K562 (cell line): ENCODE data around the gene TRIM26. TPM values are rescaled to one million over a fixed set of nuclear protein-coding genes. Genes with fewer than 3 reads are reported as not detected.

ENCODE experiments used
- CREBBP ChIP-seq: IDR thresholded peaks from one replicate; pipeline ENCODE4 v1.6.1; 2012; ENCODE audit warnings: low read depth, mild to moderate bottlenecking, control low read depth, inconsistent platforms, low read length
- GABPB1 ChIP-seq: sonication (generic); formaldehyde crosslinking; IDR thresholded peaks from 2 replicates; pipeline ENCODE4 v1.8.0; 2022; ENCODE audit warnings: mild to moderate bottlenecking, missing genetic modification reagents
- RFX5 ChIP-seq: IDR thresholded peaks from 2 replicates; pipeline ENCODE4 v1.6.1; 2011; ENCODE audit warnings: low read depth, mild to moderate bottlenecking, improper control_type of control experiment, low read length
- TRIM24 ChIP-seq, 2 experiments: fragments of 450-650 bp; IDR thresholded peaks; 2 replicates each; pipeline ENCODE4 v1.6.1; 2016
- ZNF766 ChIP-seq: fragments of 200-800 bp; sonication (Bioruptor generic); conservative IDR thresholded peaks from 2 replicates; pipeline ENCODE4 v1.6.1; 2016; ENCODE audit warnings: missing genetic modification characterization, missing compliant biosample characterization
- polyA plus RNA-seq, 8 experiments: library from polyadenylated mRNA; depleted of rRNA in 4 of 8; stranded (reverse) in 5 of 8; unstranded in 3 of 8; fragments of >200 nt; fragmentation: Nextera tagmentation in 2 of 8; fragmentation: Illumina TruSeq in 1 of 8; extraction: Ambion mirVana in 2 of 8; extraction: Trizol in 1 of 8; gene quantifications; 2 replicates each; pipeline versions ENCODE4 v1.2.1 to v1.2.3, GENCODE V29; 2011 to 2014; ENCODE audit warnings: inconsistent platforms in 1 of 8, missing spikeins in 1 of 8
- total RNA-seq, 7 experiments: library from RNA; depleted of rRNA in 6 of 7; stranded (reverse); fragments of >200 nt in 6 of 7; fragmentation: Illumina TruSeq in 2 of 7; extraction: Trizol in 2 of 7; gene quantifications; 2 replicates each; pipeline versions ENCODE4 v1.2.1 to v1.2.3, GENCODE V29; 2011 to 2021; ENCODE audit warnings: low replicate concordance in 1 of 7
- TF ChIP-seq, protein P1 (sequence below), 2 experiments: fragments of 450-650 bp in 1 of 2; sonication (generic) in 1 of 2; formaldehyde crosslinking in 1 of 2; IDR thresholded peaks; 2 replicates each; pipeline versions ENCODE4 v1.7.1 to v1.9.0; 2016 to 2022; ENCODE audit warnings: inconsistent platforms in 1 of 2, mild to moderate bottlenecking in 1 of 2, missing genetic modification reagents in 1 of 2
- TF ChIP-seq, protein P2 (sequence below), 3 experiments: IDR thresholded peaks in 2 of 3; conservative IDR thresholded peaks in 1 of 3; 2 replicates each; pipeline ENCODE4 v1.5.1; 2011 to 2012; ENCODE audit warnings: low read length in 3 of 3, mild to moderate bottlenecking in 3 of 3, control low read depth in 2 of 3, improper control_type of control experiment in 1 of 3, inconsistent platforms in 1 of 3, low read depth in 1 of 3, mixed read lengths in 1 of 3, moderate library complexity in 1 of 3; ENCODE audit not compliant: insufficient read depth in 2 of 3
- TF ChIP-seq, protein P3 (sequence below): fragments of 450-650 bp; IDR thresholded peaks from 2 replicates; pipeline ENCODE4 v1.6.1; 2017; ENCODE audit warnings: mild to moderate bottlenecking, moderate library complexity
- TF ChIP-seq, protein P4 (sequence below): fragments of 200-800 bp; sonication (Bioruptor generic); IDR thresholded peaks from 2 replicates; pipeline ENCODE4 v1.6.1; 2016; ENCODE audit warnings: missing genetic modification characterization, missing compliant biosample characterization

Gene TRIM26
- total and polyA plus RNA-seq, 9 of the 15 experiments (the other 6 are each of a cell fraction or from before 2014, with no cell fraction given): 0.80 to 5.0 (median 2.8) TPM

DNA sequence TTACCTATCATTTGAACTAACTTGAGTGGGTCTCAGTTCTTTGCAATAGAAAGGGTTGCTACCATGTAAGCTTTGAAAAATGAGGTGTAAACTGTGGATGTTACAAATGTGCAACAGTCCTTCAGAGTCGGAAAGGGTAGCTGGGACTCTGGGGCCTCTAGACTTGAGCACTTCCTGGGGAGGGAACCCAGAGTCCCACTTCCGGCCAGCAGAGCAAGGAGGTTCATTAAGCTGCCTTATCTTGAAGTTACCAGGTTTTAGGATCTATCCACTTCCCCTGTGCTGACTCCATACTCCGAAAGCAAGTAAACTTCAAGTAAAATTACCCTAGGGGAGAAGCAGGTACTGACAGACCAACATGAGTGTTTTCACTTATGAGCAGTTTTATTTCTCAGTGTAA lies 61.6 kb downstream of the TRIM26 start (continued):
- TF ChIP-seq, protein P1, sequence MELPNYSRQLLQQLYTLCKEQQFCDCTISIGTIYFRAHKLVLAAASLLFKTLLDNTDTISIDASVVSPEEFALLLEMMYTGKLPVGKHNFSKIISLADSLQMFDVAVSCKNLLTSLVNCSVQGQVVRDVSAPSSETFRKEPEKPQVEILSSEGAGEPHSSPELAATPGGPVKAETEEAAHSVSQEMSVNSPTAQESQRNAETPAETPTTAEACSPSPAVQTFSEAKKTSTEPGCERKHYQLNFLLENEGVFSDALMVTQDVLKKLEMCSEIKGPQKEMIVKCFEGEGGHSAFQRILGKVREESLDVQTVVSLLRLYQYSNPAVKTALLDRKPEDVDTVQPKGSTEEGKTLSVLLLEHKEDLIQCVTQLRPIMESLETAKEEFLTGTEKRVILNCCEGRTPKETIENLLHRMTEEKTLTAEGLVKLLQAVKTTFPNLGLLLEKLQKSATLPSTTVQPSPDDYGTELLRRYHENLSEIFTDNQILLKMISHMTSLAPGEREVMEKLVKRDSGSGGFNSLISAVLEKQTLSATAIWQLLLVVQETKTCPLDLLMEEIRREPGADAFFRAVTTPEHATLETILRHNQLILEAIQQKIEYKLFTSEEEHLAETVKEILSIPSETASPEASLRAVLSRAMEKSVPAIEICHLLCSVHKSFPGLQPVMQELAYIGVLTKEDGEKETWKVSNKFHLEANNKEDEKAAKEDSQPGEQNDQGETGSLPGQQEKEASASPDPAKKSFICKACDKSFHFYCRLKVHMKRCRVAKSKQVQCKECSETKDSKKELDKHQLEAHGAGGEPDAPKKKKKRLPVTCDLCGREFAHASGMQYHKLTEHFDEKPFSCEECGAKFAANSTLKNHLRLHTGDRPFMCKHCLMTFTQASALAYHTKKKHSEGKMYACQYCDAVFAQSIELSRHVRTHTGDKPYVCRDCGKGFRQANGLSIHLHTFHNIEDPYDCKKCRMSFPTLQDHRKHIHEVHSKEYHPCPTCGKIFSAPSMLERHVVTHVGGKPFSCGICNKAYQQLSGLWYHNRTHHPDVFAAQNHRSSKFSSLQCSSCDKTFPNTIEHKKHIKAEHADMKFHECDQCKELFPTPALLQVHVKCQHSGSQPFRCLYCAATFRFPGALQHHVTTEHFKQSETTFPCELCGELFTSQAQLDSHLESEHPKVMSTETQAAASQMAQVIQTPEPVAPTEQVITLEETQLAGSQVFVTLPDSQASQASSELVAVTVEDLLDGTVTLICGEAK (IDR thresholded peaks at IDR 0.05): peak; percentile 93
- TF ChIP-seq, protein P1 (CRISPR knock-in tag; IDR thresholded peaks at IDR 0.05): no peak
- TF ChIP-seq, protein P2, sequence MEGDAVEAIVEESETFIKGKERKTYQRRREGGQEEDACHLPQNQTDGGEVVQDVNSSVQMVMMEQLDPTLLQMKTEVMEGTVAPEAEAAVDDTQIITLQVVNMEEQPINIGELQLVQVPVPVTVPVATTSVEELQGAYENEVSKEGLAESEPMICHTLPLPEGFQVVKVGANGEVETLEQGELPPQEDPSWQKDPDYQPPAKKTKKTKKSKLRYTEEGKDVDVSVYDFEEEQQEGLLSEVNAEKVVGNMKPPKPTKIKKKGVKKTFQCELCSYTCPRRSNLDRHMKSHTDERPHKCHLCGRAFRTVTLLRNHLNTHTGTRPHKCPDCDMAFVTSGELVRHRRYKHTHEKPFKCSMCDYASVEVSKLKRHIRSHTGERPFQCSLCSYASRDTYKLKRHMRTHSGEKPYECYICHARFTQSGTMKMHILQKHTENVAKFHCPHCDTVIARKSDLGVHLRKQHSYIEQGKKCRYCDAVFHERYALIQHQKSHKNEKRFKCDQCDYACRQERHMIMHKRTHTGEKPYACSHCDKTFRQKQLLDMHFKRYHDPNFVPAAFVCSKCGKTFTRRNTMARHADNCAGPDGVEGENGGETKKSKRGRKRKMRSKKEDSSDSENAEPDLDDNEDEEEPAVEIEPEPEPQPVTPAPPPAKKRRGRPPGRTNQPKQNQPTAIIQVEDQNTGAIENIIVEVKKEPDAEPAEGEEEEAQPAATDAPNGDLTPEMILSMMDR (IDR thresholded peaks at IDR 0.05 in 2 of 3, conservative IDR thresholded peaks at IDR 0.05 in 1 of 3; ENCODE audit: insufficient read depth in 2 of 3, low read depth in 1 of 3, low read length in 3 of 3): no peak
- TF ChIP-seq RFX5: no peak
- TF ChIP-seq CREBBP: no peak
- TF ChIP-seq GABPB1 (CRISPR knock-in tag): peak; percentile 90
- TF ChIP-seq ZNF766: peak; percentile 39; the same call in 1 of the 2 replicates
- TF ChIP-seq, protein P3, sequence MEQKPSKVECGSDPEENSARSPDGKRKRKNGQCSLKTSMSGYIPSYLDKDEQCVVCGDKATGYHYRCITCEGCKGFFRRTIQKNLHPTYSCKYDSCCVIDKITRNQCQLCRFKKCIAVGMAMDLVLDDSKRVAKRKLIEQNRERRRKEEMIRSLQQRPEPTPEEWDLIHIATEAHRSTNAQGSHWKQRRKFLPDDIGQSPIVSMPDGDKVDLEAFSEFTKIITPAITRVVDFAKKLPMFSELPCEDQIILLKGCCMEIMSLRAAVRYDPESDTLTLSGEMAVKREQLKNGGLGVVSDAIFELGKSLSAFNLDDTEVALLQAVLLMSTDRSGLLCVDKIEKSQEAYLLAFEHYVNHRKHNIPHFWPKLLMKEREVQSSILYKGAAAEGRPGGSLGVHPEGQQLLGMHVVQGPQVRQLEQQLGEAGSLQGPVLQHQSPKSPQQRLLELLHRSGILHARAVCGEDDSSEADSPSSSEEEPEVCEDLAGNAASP: no peak
- peak in 1 of 2 experiments; percentile 56; a peak in 1 of 4 replicates for TF ChIP-seq TRIM24 (IDR thresholded peaks at IDR 0.05)
- TF ChIP-seq, protein P4, sequence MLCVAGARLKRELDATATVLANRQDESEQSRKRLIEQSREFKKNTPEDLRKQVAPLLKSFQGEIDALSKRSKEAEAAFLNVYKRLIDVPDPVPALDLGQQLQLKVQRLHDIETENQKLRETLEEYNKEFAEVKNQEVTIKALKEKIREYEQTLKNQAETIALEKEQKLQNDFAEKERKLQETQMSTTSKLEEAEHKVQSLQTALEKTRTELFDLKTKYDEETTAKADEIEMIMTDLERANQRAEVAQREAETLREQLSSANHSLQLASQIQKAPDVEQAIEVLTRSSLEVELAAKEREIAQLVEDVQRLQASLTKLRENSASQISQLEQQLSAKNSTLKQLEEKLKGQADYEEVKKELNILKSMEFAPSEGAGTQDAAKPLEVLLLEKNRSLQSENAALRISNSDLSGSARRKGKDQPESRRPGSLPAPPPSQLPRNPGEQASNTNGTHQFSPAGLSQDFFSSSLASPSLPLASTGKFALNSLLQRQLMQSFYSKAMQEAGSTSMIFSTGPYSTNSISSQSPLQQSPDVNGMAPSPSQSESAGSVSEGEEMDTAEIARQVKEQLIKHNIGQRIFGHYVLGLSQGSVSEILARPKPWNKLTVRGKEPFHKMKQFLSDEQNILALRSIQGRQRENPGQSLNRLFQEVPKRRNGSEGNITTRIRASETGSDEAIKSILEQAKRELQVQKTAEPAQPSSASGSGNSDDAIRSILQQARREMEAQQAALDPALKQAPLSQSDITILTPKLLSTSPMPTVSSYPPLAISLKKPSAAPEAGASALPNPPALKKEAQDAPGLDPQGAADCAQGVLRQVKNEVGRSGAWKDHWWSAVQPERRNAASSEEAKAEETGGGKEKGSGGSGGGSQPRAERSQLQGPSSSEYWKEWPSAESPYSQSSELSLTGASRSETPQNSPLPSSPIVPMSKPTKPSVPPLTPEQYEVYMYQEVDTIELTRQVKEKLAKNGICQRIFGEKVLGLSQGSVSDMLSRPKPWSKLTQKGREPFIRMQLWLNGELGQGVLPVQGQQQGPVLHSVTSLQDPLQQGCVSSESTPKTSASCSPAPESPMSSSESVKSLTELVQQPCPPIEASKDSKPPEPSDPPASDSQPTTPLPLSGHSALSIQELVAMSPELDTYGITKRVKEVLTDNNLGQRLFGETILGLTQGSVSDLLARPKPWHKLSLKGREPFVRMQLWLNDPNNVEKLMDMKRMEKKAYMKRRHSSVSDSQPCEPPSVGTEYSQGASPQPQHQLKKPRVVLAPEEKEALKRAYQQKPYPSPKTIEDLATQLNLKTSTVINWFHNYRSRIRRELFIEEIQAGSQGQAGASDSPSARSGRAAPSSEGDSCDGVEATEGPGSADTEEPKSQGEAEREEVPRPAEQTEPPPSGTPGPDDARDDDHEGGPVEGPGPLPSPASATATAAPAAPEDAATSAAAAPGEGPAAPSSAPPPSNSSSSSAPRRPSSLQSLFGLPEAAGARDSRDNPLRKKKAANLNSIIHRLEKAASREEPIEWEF: no peak
